ENCODE measurements around the gene GTF2F2. TPM values are rescaled to one million over a fixed set of nuclear protein-coding genes. Genes with fewer than 3 reads are reported as not detected.
A peak's percentile ranks its signal among the peaks of the same experiment; 100 is the strongest.

GTF2F2 gene
- polyA plus RNA-seq, 2 of the 4 experiments (the other 2 are of a cell fraction), result 21.0 to 30.0 TPM

DNA sequence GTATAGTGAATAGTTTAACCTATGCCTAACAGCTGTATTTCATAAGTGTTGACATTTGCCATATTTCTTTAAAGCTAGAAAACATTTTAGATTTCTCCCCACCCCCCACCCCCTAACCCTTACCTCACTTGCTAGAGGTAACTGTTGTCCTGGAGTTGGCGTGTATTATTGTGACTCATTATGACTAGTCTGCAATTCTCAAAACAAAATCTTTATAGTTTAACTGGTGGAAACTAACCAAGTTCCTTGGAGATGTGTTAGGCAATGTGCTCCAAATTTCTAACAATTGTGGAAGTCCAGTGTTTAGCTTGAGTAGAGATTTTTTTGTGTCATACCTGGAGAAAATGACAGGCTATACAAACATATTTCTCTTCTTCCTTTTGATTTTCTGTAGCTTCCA lies 42.5 kb downstream of the GTF2F2 start:
- peaks cover 28% of the 10 kb centered on the region for H3K4me1 ChIP-seq
- FAIRE-seq, result no peak
- 0% methylated on average over 1 of the region's 1 CpG for whole genome bisulfite sequencing (ENCODE audit: missing lambda C conversion rate)
- H3K27ac ChIP-seq, result peak overlapping the region; percentile 33 to 77; a peak in 5 of 6 replicates
- POLR2A ChIA-PET, result interaction anchor here (0.6 kb wide), 1 partner anchor 117 kb away, joined by 3 read pairs; no protein-coding TSS in a partner anchor
- ATAC-seq, result peak; percentile 88 to 89
- no peaks in the 10 kb centered on the region for H3K9me3 ChIP-seq
- peak; percentile 51 to 54 for DNase-seq (ENCODE audit: low read depth in 1 of 2, low spot score in 1 of 2)
- no peak overlapping the region for H3K4me3 ChIP-seq
- TF ChIP-seq CEBPB (IDR thresholded peaks at IDR 0.05), result peak; percentile 43 to 62; a peak in 3 of 4 replicates
- peak in 1 of 2 experiments; percentile 21; a peak in 1 of 5 replicates for TF ChIP-seq RAD21 (conservative IDR thresholded peaks at IDR 0.05 in 1 of 2, IDR thresholded peaks at IDR 0.05 in 1 of 2)
- TF ChIP-seq ATOH8 (CRISPR knock-in tag; IDR thresholded peaks at IDR 0.05; ENCODE audit: low read depth), result no peak
- no peak for TF ChIP-seq ZFP36 (IDR thresholded peaks at IDR 0.05; ENCODE audit: borderline replicate concordance, partially characterized antibody)
- peak; percentile 84 for TF ChIP-seq JUNB (IDR thresholded peaks at IDR 0.05)
- TF ChIP-seq CBX8 (IDR thresholded peaks at IDR 0.05), result no peak
- TF ChIP-seq HDAC2 (IDR thresholded peaks at IDR 0.05), result no peak
- no peak for TF ChIP-seq TP53 (CRISPR knock-in tag; IDR thresholded peaks at IDR 0.05)
- TF ChIP-seq FOSL2 (IDR thresholded peaks at IDR 0.05), result peak; percentile 77
- peak; percentile 82 for TF ChIP-seq FOSL2 (CRISPR knock-in tag; IDR thresholded peaks at IDR 0.05)
- TF ChIP-seq RNF2 (IDR thresholded peaks at IDR 0.05; ENCODE audit: borderline replicate concordance, low read depth), result no peak
- TF ChIP-seq, protein P1, sequence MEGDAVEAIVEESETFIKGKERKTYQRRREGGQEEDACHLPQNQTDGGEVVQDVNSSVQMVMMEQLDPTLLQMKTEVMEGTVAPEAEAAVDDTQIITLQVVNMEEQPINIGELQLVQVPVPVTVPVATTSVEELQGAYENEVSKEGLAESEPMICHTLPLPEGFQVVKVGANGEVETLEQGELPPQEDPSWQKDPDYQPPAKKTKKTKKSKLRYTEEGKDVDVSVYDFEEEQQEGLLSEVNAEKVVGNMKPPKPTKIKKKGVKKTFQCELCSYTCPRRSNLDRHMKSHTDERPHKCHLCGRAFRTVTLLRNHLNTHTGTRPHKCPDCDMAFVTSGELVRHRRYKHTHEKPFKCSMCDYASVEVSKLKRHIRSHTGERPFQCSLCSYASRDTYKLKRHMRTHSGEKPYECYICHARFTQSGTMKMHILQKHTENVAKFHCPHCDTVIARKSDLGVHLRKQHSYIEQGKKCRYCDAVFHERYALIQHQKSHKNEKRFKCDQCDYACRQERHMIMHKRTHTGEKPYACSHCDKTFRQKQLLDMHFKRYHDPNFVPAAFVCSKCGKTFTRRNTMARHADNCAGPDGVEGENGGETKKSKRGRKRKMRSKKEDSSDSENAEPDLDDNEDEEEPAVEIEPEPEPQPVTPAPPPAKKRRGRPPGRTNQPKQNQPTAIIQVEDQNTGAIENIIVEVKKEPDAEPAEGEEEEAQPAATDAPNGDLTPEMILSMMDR (IDR thresholded peaks at IDR 0.05), result no peak
- no peak for TF ChIP-seq SREBF2 (IDR thresholded peaks at IDR 0.05)
- no peak for TF ChIP-seq ZNF302 (CRISPR knock-in tag; IDR thresholded peaks at IDR 0.05)
- TF ChIP-seq, protein P2, sequence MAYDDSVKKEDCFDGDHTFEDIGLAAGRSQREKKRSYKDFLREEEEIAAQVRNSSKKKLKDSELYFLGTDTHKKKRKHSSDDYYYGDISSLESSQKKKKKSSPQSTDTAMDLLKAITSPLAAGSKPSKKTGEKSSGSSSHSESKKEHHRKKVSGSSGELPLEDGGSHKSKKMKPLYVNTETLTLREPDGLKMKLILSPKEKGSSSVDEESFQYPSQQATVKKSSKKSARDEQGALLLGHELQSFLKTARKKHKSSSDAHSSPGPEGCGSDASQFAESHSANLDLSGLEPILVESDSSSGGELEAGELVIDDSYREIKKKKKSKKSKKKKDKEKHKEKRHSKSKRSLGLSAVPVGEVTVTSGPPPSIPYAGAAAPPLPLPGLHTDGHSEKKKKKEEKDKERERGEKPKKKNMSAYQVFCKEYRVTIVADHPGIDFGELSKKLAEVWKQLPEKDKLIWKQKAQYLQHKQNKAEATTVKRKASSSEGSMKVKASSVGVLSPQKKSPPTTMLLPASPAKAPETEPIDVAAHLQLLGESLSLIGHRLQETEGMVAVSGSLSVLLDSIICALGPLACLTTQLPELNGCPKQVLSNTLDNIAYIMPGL (CRISPR knock-in tag; IDR thresholded peaks at IDR 0.05; ENCODE audit: borderline replicate concordance), result no peak
- TF ChIP-seq KDM1A (IDR thresholded peaks at IDR 0.05; ENCODE audit: low read depth), result no peak
- peak; percentile 31; the same call in 1 of the 2 replicates for TF ChIP-seq GATA3 (IDR thresholded peaks at IDR 0.05; ENCODE audit: borderline replicate concordance)
- no peak for TF ChIP-seq BHLHE40 (IDR thresholded peaks at IDR 0.05; ENCODE audit: low read depth, low read length)
- no peak for TF ChIP-seq PBX3 (IDR thresholded peaks at IDR 0.05)
- no peak for TF ChIP-seq EHF (CRISPR knock-in tag; IDR thresholded peaks at IDR 0.05)
- CTCF ChIA-PET, result interaction anchor here (0.7 to 1.0 kb wide), 2 partner anchors 19 to 125 kb away, joined by 3 read pairs; no protein-coding TSS in a partner anchor
- peak overlapping the region; percentile 72 for H3K4me2 ChIP-seq

- no peak for ATAC-seq
- TF ChIP-seq FOXS1 (CRISPR knock-in tag; IDR thresholded peaks at IDR 0.05), result no peak
- TF ChIP-seq HDAC2 (IDR thresholded peaks at IDR 0.05), result no peak
- TF ChIP-seq BCL3 (IDR thresholded peaks at IDR 0.05), result no peak
- no peak for TF ChIP-seq CHD2 (IDR thresholded peaks at IDR 0.05; ENCODE audit: low read length, partially characterized antibody)
- no peak for TF ChIP-seq FOSL2 (IDR thresholded peaks at IDR 0.05)
- no peak for TF ChIP-seq FOSL2 (CRISPR knock-in tag; IDR thresholded peaks at IDR 0.05)
- no peak for TF ChIP-seq NFE2L2 (conservative IDR thresholded peaks at IDR 0.05; ENCODE audit: low read length)
- TF ChIP-seq HES2 (IDR thresholded peaks at IDR 0.05), result no peak
- TF ChIP-seq KDM1A (IDR thresholded peaks at IDR 0.05; ENCODE audit: low read depth), result no peak
- no peak for TF ChIP-seq FOSB (CRISPR knock-in tag; IDR thresholded peaks at IDR 0.05)
- TF ChIP-seq, protein P3, sequence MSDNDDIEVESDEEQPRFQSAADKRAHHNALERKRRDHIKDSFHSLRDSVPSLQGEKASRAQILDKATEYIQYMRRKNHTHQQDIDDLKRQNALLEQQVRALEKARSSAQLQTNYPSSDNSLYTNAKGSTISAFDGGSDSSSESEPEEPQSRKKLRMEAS (IDR thresholded peaks at IDR 0.05), result no peak
- TF ChIP-seq HOXB13 (CRISPR knock-in tag; IDR thresholded peaks at IDR 0.05; ENCODE audit: low read depth), result no peak
- no peak for TF ChIP-seq EHF (CRISPR knock-in tag; IDR thresholded peaks at IDR 0.05)
- no peak for TF ChIP-seq RNF2 (IDR thresholded peaks at IDR 0.05; ENCODE audit: borderline replicate concordance, low read depth)
- no peak for TF ChIP-seq BHLHE40 (IDR thresholded peaks at IDR 0.05; ENCODE audit: low read depth, low read length)
- no peak for TF ChIP-seq EHMT2 (IDR thresholded peaks at IDR 0.05; ENCODE audit: low read depth)
- WGBS (ENCODE audit: missing lambda C conversion rate), result 85% methylated on average over 3 of the region's 3 CpGs
Measured at GRCh38 chr13:45166858-45167257, 46.5 kb downstream of the GTF2F2 start.

More at GRCh38 chr13:45166858-45167257, 46.5 kb downstream of the GTF2F2 start:
- DNase-seq (ENCODE audit: low read depth in 1 of 2, low spot score in 1 of 2) (no peak), FAIRE-seq (no peak)
- Histone ChIP-seq H3K27ac (no peak overlapping the region; a peak in 1 of 6 replicates), H3K4me2 (no peak overlapping the region), H3K4me1 (peaks cover 40% of the 10 kb centered on the region), H3K9me3 (no peaks in the 10 kb centered on the region), H3K4me3 (no peak overlapping the region)
- CTCF ChIA-PET, result interaction anchor here (0.6 kb wide), 1 partner anchor 1140 kb away, joined by 4 read pairs; no protein-coding TSS in a partner anchor
- POLR2A ChIA-PET, result interaction anchor here (0.6 kb wide), 1 partner anchor 47 kb away, joined by 4 read pairs; the partner anchor contains the start of gene GTF2F2

All from A549 (cell line).